Mucosa of descending colon (tissue), 3 donors: Measurements from ENCODE around the gene MRPL49. TPM values are rescaled to one million over a fixed set of nuclear protein-coding genes. Genes with fewer than 3 reads are reported as not detected.
A peak's percentile ranks its signal among the peaks of the same experiment; 100 is the strongest.

ENCODE experiments used
- ATAC-seq: fragments of 200-7000 bp; cut with Tn5 transposase; one replicate; pipeline ENCODE4 v1.9.1; 2020; ENCODE audit warnings: mild to moderate bottlenecking, moderate library complexity
- DNase-seq, 3 donors: peaks; one replicate each; pipeline ENCODE4 v3.0.0-alpha.2; 2020
- H3K36me3 ChIP-seq: fragments of 200-600 bp; one replicate; pipeline ENCODE4 v1.8.0; 2021; ENCODE audit warnings: low read depth, mild to moderate bottlenecking
- H3K4me1 ChIP-seq: fragments of 200-600 bp; one replicate; pipeline ENCODE4 v1.8.0; 2021; ENCODE audit warnings: low read depth, mild to moderate bottlenecking
- H3K4me3 ChIP-seq: fragments of 200-600 bp; one replicate; pipeline ENCODE4 v1.8.0; 2021; ENCODE audit warnings: mild to moderate bottlenecking
- H3K9me3 ChIP-seq: fragments of 200-600 bp; one replicate; pipeline ENCODE4 v1.8.0; 2021; ENCODE audit warnings: mild to moderate bottlenecking
- CTCF ChIP-seq: fragments of 200-600 bp; IDR thresholded peaks from one replicate; pipeline ENCODE4 v1.8.0; 2022; ENCODE audit warnings: antibody characterized with exemption, mild to moderate bottlenecking
- intact Hi-C, 2 donors: fragments of 100-400 bp; cut with DNase I in 1 of 2; cut with micrococcal nuclease in 1 of 2; formaldehyde crosslinking; loops; one replicate each; pipeline versions ENCODE4 v1.11.0 to v1.11.1; 2022; cut with DNase I, micrococcal nuclease
- total RNA-seq, 3 donors: library from RNA; stranded (reverse); fragmentation: NEBNext Ultra II Directional in 2 of 3; extraction: Animal tissue kit (Norgen Biotek cat#: 25700) in 2 of 3; gene quantifications; one replicate each; pipeline versions ENCODE4 v1.2.1 to v1.2.4, GENCODE V29; 2021 to 2023
- donor health status: DM: no; HTN: no; CAD: no; lungs with moderate emphysema.
- donor health status: DM: no; HTN: no; CAD: no.
- donor health status: DM: no; HTN: yes; CAD: no.

MRPL49 gene
- total RNA-seq, 3 donors from 2014 or later = 42.6 to 48.5 (median 45.4) TPM

GRCh38 chr11:65110354-65110861 is 11.7 kb upstream of the MRPL49 start:
- intact Hi-C loops = no loop called here
- DNase-seq (peak; percentile 87 to 95 (median 93)), ATAC-seq (peak; percentile 65)
- Histone ChIP-seq H3K4me1 (peaks cover 23% of the 10 kb centered on the region), H3K4me3 (no peak overlapping the region), H3K36me3 (peaks cover 5% of the 10 kb centered on the region), H3K9me3 (no peaks in the 10 kb centered on the region)
- TF ChIP-seq CTCF = peak; percentile 100

GRCh38 chr11:65111159-65111743 is 10.9 kb upstream of the MRPL49 start:
- peaks cover 27% of the 10 kb centered on the region for H3K4me1 ChIP-seq
- H3K9me3 ChIP-seq = no peaks in the 10 kb centered on the region
- TF ChIP-seq CTCF = no peak
- peak overlapping the region; percentile 11 for H3K4me3 ChIP-seq
- intact Hi-C loops = no loop called here
- ATAC-seq (no peak), DNase-seq (no peak)
- peaks cover 5% of the 10 kb centered on the region for H3K36me3 ChIP-seq

GRCh38 chr11:65111744-65112545 is 10.2 kb upstream of the MRPL49 start, which contains the start of gene TM7SF2:
Gene TM7SF2 (plus strand): TSS chr11:65111872. CDS start chr11:65112016, 144 bp downstream.
- peak within 1 kb of the TSS; percentile 11 for H3K4me3 ChIP-seq
- H3K36me3 ChIP-seq = peaks cover 5% of the 10 kb centered on the region
- H3K4me1 ChIP-seq = peaks cover 34% of the 10 kb centered on the region
- peak; percentile 97 to 99 (median 98) for DNase-seq
- TF ChIP-seq CTCF = no peak
- intact Hi-C loops = no loop called here
- ATAC-seq = peak; percentile 87
- no peaks in the 10 kb centered on the region for H3K9me3 ChIP-seq

- intact Hi-C loops = no loop called here
- Histone ChIP-seq H3K4me1 (peaks cover 34% of the 10 kb centered on the region), H3K9me3 (no peaks in the 10 kb centered on the region), H3K4me3 (no peak overlapping the region), H3K36me3 (peaks cover 5% of the 10 kb centered on the region)
- peak; percentile 79 to 88 (median 84) for DNase-seq
- peak; percentile 93 for TF ChIP-seq CTCF
- peak; percentile 70 for ATAC-seq
Observed at GRCh38 chr11:65112546-65113360, 9.4 kb upstream of the MRPL49 start.

GRCh38 chr11:65113361-65113756 is 8.8 kb upstream of the MRPL49 start:
- no peak for TF ChIP-seq CTCF
- no peaks in the 10 kb centered on the region for H3K36me3 ChIP-seq
- DNase-seq (no peak), ATAC-seq (no peak)
- peaks cover 34% of the 10 kb centered on the region for H3K4me1 ChIP-seq
- no peak overlapping the region for H3K4me3 ChIP-seq
- intact Hi-C loops = no loop called here
- no peaks in the 10 kb centered on the region for H3K9me3 ChIP-seq
